ENCODE measurements around the gene ENOX1. TPM values are rescaled to one million over a fixed set of nuclear protein-coding genes. Genes with fewer than 3 reads are reported as not detected.

The ENOX1 gene
- polyA plus RNA-seq, 3 donors = 0.04 TPM; not detected in 2

DNA sequence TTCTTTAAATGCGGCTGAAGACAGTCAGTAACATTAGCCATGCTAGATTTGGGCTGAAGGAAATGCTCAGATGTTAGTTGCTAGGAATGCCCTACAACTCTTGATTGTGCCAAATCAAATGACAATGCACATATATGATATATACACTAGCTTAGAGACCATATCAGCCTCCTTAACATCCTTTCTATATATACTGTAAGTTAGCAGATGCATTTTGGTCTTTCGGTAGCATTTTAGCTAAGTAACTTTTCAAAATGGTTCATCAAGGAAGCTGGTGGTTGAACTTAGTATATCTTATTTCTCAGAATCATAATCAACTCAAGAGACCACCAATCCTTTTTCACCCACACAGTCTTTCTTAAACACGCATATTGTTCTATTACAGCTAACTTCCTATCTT is 14.1 kb upstream of the ENOX1 start:
- intact Hi-C loops (cut with micrococcal nuclease) = loop anchor here in 1 of 2 donors (10.0 kb wide), 1 partner anchor 1206 kb away; no protein-coding TSS in a partner anchor
- H3K9me3 Mint-ChIP-seq = no peaks in the 10 kb centered on the region
- Histone ChIP-seq H4K20me1 (ENCODE audit: insufficient read depth, low read length) (no peaks in the 10 kb centered on the region), H3K4me1 (ENCODE audit: control insufficient read depth in 1 of 2, insufficient read depth in 2 of 2, low read length in 2 of 2) (no peaks in the 10 kb centered on the region), H3K4me3 (replicated peaks in 1 of 3; ENCODE audit: low read depth in 2 of 3, low read length in 3 of 3) (no peak overlapping the region), H3K9ac (ENCODE audit: insufficient read depth, low read length, poor library complexity, severe bottlenecking) (no peak overlapping the region), H3K79me2 (ENCODE audit: insufficient read depth, low read length) (no peaks in the 10 kb centered on the region), H3K9me3 (replicated peaks in 1 of 2; ENCODE audit: control insufficient read depth in 1 of 2, insufficient read depth in 1 of 2, low read length in 2 of 2) (no peaks in the 10 kb centered on the region), H3K27ac (ENCODE audit: low read depth in 1 of 2, low read length in 2 of 2) (no peak overlapping the region), H3K4me2 (replicated peaks; ENCODE audit: extremely low read depth, low read length, poor library complexity, severe bottlenecking) (no peak overlapping the region), H3K36me3 (replicated peaks in 1 of 2; ENCODE audit: control insufficient read depth in 1 of 2, insufficient read depth in 2 of 2, low read length in 2 of 2) (no peaks in the 10 kb centered on the region), H3K27me3 (ENCODE audit: control insufficient read depth in 2 of 2, insufficient read depth in 2 of 2, low read length in 2 of 2) (no peaks in the 10 kb centered on the region), H2AFZ (ENCODE audit: insufficient read depth, low read depth, low read length, poor library complexity, severe bottlenecking) (no peak overlapping the region)
- no peak overlapping the region for H3K4me3 Mint-ChIP-seq
- DNase-seq = no peak
- TF ChIP-seq, protein P1, sequence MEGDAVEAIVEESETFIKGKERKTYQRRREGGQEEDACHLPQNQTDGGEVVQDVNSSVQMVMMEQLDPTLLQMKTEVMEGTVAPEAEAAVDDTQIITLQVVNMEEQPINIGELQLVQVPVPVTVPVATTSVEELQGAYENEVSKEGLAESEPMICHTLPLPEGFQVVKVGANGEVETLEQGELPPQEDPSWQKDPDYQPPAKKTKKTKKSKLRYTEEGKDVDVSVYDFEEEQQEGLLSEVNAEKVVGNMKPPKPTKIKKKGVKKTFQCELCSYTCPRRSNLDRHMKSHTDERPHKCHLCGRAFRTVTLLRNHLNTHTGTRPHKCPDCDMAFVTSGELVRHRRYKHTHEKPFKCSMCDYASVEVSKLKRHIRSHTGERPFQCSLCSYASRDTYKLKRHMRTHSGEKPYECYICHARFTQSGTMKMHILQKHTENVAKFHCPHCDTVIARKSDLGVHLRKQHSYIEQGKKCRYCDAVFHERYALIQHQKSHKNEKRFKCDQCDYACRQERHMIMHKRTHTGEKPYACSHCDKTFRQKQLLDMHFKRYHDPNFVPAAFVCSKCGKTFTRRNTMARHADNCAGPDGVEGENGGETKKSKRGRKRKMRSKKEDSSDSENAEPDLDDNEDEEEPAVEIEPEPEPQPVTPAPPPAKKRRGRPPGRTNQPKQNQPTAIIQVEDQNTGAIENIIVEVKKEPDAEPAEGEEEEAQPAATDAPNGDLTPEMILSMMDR (IDR thresholded peaks at IDR 0.05) = no peak
- peaks cover 0 to 4% (median 4%) of the 10 kb centered on the region in 3 donors for H3K27me3 Mint-ChIP-seq (ENCODE audit: low read depth in 3 of 3)
- no peak overlapping the region for H3K27ac Mint-ChIP-seq
- H3K4me1 Mint-ChIP-seq = peaks cover 4% of the 10 kb centered on the region
- no peaks in the 10 kb centered on the region for H3K36me3 Mint-ChIP-seq
- no CpG with 5 or more reads among the region's 3 CpGs for WGBS (ENCODE audit: insufficient coverage)

DNA sequence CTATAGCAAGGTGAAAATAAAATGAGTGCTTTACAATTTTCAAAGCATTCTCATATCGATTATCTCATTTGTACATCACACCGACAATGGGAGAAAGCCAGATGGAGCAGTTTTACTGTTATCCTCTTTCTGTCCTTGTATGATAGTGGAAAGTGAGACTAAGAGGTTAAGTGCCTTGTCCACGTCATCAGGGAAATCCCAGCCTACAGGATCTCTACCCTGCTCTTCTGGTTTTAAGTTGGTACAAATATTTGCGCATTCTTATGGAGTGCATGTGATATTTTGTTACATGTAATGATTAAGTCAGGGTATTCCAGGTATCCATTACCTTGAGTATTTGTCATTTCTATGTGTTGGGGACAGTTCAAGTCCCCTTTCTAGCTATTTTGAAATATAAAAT is 12.4 kb upstream of the ENOX1 start:
- no peak overlapping the region for H3K9ac ChIP-seq (ENCODE audit: insufficient read depth, low read length, poor library complexity, severe bottlenecking)
- no peaks in the 10 kb centered on the region for H3K9me3 ChIP-seq (replicated peaks in 1 of 2; ENCODE audit: control insufficient read depth in 1 of 2, insufficient read depth in 1 of 2, low read length in 2 of 2)
- no peak overlapping the region for H3K4me2 ChIP-seq (replicated peaks; ENCODE audit: extremely low read depth, low read length, poor library complexity, severe bottlenecking)
- H4K20me1 ChIP-seq (ENCODE audit: insufficient read depth, low read length) = no peaks in the 10 kb centered on the region
- no peaks in the 10 kb centered on the region for H3K36me3 Mint-ChIP-seq
- intact Hi-C loops (cut with micrococcal nuclease) = no loop called here
- H3K4me3 Mint-ChIP-seq = no peak overlapping the region
- H3K27me3 ChIP-seq (ENCODE audit: control insufficient read depth in 2 of 2, insufficient read depth in 2 of 2, low read length in 2 of 2) = no peaks in the 10 kb centered on the region
- WGBS (ENCODE audit: insufficient coverage) = no CpG with 5 or more reads among the region's 4 CpGs
- H3K27me3 Mint-ChIP-seq (ENCODE audit: low read depth in 3 of 3) = peaks cover 0 to 6% (median 3%) of the 10 kb centered on the region in 3 donors
- no peaks in the 10 kb centered on the region for H3K9me3 Mint-ChIP-seq
- no peak overlapping the region for H2AFZ ChIP-seq (ENCODE audit: insufficient read depth, low read depth, low read length, poor library complexity, severe bottlenecking)
- TF ChIP-seq, protein P1 (IDR thresholded peaks at IDR 0.05) = no peak
- H3K36me3 ChIP-seq (replicated peaks in 1 of 2; ENCODE audit: control insufficient read depth in 1 of 2, insufficient read depth in 2 of 2, low read length in 2 of 2) = no peaks in the 10 kb centered on the region
- DNase-seq = no peak
- no peak overlapping the region for H3K4me3 ChIP-seq (replicated peaks in 1 of 3; ENCODE audit: low read depth in 2 of 3, low read length in 3 of 3)
- H3K79me2 ChIP-seq (ENCODE audit: insufficient read depth, low read length) = no peaks in the 10 kb centered on the region
- H3K27ac Mint-ChIP-seq = no peak overlapping the region
- H3K27ac ChIP-seq (ENCODE audit: low read depth in 1 of 2, low read length in 2 of 2) = no peak overlapping the region
- no peaks in the 10 kb centered on the region for H3K4me1 Mint-ChIP-seq
- H3K4me1 ChIP-seq (ENCODE audit: control insufficient read depth in 1 of 2, insufficient read depth in 2 of 2, low read length in 2 of 2) = no peaks in the 10 kb centered on the region
